ENCODE results near the gene TMEM190. TPM values are rescaled to one million over a fixed set of nuclear protein-coding genes. Genes with fewer than 3 reads are reported as not detected.

TMEM190 gene
- total RNA-seq, 1 experiment from 2014 or later = not detected

DNA sequence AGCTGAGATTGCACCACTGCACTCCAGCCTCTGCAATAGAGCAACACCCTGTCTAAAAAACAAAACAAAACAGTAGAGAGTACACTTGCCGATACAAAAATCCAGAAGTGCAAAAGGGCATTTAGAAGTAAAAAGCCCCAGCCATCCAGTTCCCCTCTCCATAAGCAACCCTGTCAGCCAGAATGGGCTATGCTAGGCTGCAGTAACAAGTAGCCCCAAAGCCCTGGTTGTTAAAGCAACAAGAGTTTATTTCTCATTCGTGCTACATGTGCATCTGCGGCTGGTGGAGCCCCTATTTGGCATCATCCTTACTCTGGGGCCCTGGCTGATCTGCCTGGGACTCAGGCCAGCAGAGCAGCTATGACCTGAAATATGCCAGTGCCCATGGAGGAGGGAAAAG is 47.9 kb downstream of the TMEM190 start:
- Mint-ChIP-seq H3K36me3 (ENCODE audit: insufficient read depth, unreplicated experiment) (peaks cover 4% of the 10 kb centered on the region), H3K4me1 (ENCODE audit: low read depth, unreplicated experiment) (no peaks in the 10 kb centered on the region), H3K4me3 (ENCODE audit: low read depth, unreplicated experiment) (no peak overlapping the region), H3K27ac (ENCODE audit: unreplicated experiment) (no peak overlapping the region), H3K9me3 (ENCODE audit: low read depth, unreplicated experiment) (no peaks in the 10 kb centered on the region), H3K27me3 (ENCODE audit: unreplicated experiment) (peaks cover 76% of the 10 kb centered on the region)
- BruUV-seq (replicated peaks) = no TSS peak
- TF ChIP-seq, protein P1, sequence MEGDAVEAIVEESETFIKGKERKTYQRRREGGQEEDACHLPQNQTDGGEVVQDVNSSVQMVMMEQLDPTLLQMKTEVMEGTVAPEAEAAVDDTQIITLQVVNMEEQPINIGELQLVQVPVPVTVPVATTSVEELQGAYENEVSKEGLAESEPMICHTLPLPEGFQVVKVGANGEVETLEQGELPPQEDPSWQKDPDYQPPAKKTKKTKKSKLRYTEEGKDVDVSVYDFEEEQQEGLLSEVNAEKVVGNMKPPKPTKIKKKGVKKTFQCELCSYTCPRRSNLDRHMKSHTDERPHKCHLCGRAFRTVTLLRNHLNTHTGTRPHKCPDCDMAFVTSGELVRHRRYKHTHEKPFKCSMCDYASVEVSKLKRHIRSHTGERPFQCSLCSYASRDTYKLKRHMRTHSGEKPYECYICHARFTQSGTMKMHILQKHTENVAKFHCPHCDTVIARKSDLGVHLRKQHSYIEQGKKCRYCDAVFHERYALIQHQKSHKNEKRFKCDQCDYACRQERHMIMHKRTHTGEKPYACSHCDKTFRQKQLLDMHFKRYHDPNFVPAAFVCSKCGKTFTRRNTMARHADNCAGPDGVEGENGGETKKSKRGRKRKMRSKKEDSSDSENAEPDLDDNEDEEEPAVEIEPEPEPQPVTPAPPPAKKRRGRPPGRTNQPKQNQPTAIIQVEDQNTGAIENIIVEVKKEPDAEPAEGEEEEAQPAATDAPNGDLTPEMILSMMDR (IDR thresholded peaks at IDR 0.05; ENCODE audit: unreplicated experiment) = no peak
- intact Hi-C loops (cut with micrococcal nuclease; ENCODE audit: unreplicated experiment) = no loop called here
- no peak for DNase-seq
- CTCF ChIA-PET = no interaction called here

DNA sequence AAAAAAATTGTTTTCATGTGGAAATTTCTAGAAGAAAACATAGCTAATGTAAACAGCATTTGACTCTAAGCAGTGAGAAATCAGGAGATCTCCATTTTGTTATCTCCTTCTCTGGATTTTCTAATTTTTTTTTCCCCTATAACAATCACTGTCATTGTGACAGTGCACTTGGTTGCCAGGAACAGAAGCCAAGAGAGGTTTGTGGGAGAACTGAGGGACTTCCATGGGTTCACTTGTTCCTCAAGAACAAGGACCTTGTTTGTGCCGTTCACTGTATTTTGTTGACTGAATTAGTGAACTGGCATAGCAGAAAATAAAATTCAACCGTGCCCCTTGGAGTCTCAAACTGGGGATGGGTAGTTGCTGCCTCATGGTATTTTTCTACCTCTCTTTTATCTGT is 49.4 kb downstream of the TMEM190 start:
- TF ChIP-seq, protein P1 (IDR thresholded peaks at IDR 0.05; ENCODE audit: unreplicated experiment) = no peak
- no peaks in the 10 kb centered on the region for H3K9me3 Mint-ChIP-seq (ENCODE audit: low read depth, unreplicated experiment)
- intact Hi-C loops (cut with micrococcal nuclease; ENCODE audit: unreplicated experiment) = no loop called here
- no TSS peak for BruUV-seq (replicated peaks)
- DNase-seq = no peak
- H3K36me3 Mint-ChIP-seq (ENCODE audit: insufficient read depth, unreplicated experiment) = no peaks in the 10 kb centered on the region
- H3K4me1 Mint-ChIP-seq (ENCODE audit: low read depth, unreplicated experiment) = no peaks in the 10 kb centered on the region
- no peak overlapping the region for H3K27ac Mint-ChIP-seq (ENCODE audit: unreplicated experiment)
- CTCF ChIA-PET = no interaction called here
- H3K27me3 Mint-ChIP-seq (ENCODE audit: unreplicated experiment) = peaks cover 75% of the 10 kb centered on the region
- H3K4me3 Mint-ChIP-seq (ENCODE audit: low read depth, unreplicated experiment) = no peak overlapping the region

Other genes starting within 250 kb of the TMEM190 start
- gene TNNT1, start 227.6 kb upstream of the TMEM190 start, total RNA-seq (2022) = 48.8 and 53.7 TPM in 2 replicates
- gene TNNI3, start 219.1 kb upstream of the TMEM190 start, total RNA-seq (2022) = 1.3 and 2.5 TPM in 2 replicates
- gene DNAAF3, start 210.2 kb upstream of the TMEM190 start, total RNA-seq (2022) = 10.3 and 13.1 TPM in 2 replicates
- gene SYT5, start 196.5 kb upstream of the TMEM190 start, total RNA-seq (2022) = 0.54 and 0.71 TPM in 2 replicates
- 34.6 and 43.2 TPM in 2 replicates for gene PTPRH, start 167.3 kb upstream of the TMEM190 start, total RNA-seq (2022)
- 14.3 and 14.7 TPM in 2 replicates for gene TMEM86B, start 148.1 kb upstream of the TMEM190 start, total RNA-seq (2022)
- gene PPP6R1, start 117.8 kb upstream of the TMEM190 start, total RNA-seq (2022) = 126 and 132 TPM in 2 replicates
- 72.0 and 72.8 TPM in 2 replicates for gene HSPBP1, start 96.7 kb upstream of the TMEM190 start, total RNA-seq (2022)
- 3.4 and 3.8 TPM in 2 replicates for gene BRSK1, start 92.8 kb upstream of the TMEM190 start, total RNA-seq (2022)
- 0.73 TPM in 1 of 2 replicates, not detected in the other for gene TMEM150B, start 51.5 kb upstream of the TMEM190 start, total RNA-seq (2022)
- 16.1 and 23.5 TPM in 2 replicates for gene KMT5C, start 37.0 kb upstream of the TMEM190 start, total RNA-seq (2022)
- 1.4 and 3.4 TPM in 2 replicates for gene COX6B2, start 22.1 kb upstream of the TMEM190 start, total RNA-seq (2022)
- gene GARIN5B, start 13.6 kb upstream of the TMEM190 start, total RNA-seq (2022) = not detected in 2 replicates
- gene IL11, start 6.4 kb upstream of the TMEM190 start, total RNA-seq (2022) = 0.97 and 1.3 TPM in 2 replicates
- 38.8 and 49.4 TPM in 2 replicates for gene TMEM238, start 7.5 kb downstream of the TMEM190 start, total RNA-seq (2022)
- 1,462 and 1,520 TPM in 2 replicates for gene RPL28, start 9.1 kb downstream of the TMEM190 start, total RNA-seq (2022)
- gene UBE2S, start 31.0 kb downstream of the TMEM190 start, total RNA-seq (2022) = 239 and 287 TPM in 2 replicates
- not detected in 2 replicates for gene SHISA7, start 66.5 kb downstream of the TMEM190 start, total RNA-seq (2022)
- 41.6 and 44.9 TPM in 2 replicates for gene ISOC2, start 84.8 kb downstream of the TMEM190 start, total RNA-seq (2022)
- gene C19orf85, start 87.9 kb downstream of the TMEM190 start, total RNA-seq (2022) = not detected in 2 replicates
- gene ZNF628, start 99.8 kb downstream of the TMEM190 start, total RNA-seq (2022) = 11.9 and 13.0 TPM in 2 replicates
- gene NAT14, start 108.4 kb downstream of the TMEM190 start, total RNA-seq (2022) = 49.6 and 60.6 TPM in 2 replicates
- gene SSC5D, start 111.6 kb downstream of the TMEM190 start, total RNA-seq (2022) = 0.26 and 0.69 TPM in 2 replicates
- gene SBK2, start 160.3 kb downstream of the TMEM190 start, total RNA-seq (2022) = not detected in 2 replicates
- gene SBK3, start 168.7 kb downstream of the TMEM190 start, total RNA-seq (2022) = 0.57 and 0.78 TPM in 2 replicates
- gene ZNF579, start 204.0 kb downstream of the TMEM190 start, total RNA-seq (2022) = 29.8 and 33.4 TPM in 2 replicates
- gene FIZ1, start 222.7 kb downstream of the TMEM190 start, total RNA-seq (2022) = 18.6 and 23.0 TPM in 2 replicates
- 18.5 and 21.8 TPM in 2 replicates for gene ZNF524, start 223.5 kb downstream of the TMEM190 start, total RNA-seq (2022)
- 29.6 and 30.9 TPM in 2 replicates for gene ZNF865, start 228.8 kb downstream of the TMEM190 start, total RNA-seq (2022)
- 6.0 and 7.1 TPM in 2 replicates for gene ZNF784, start 247.7 kb downstream of the TMEM190 start, total RNA-seq (2022)

Data from Calu3 (cell line).